Right hindlimb (tissue), 1 donor: ENCODE measurements around the gene LRCH1.
"Not testable (repeated sequence)": the region's sequence is repeated elsewhere in the genome, so short reads cannot be mapped to it uniquely, and the experiment has no call there.

Source experiments
- DNase-seq: peaks from one replicate; pipeline ENCODE4 v3.0.0-alpha.2; 2018

The LRCH1 gene, protein sequence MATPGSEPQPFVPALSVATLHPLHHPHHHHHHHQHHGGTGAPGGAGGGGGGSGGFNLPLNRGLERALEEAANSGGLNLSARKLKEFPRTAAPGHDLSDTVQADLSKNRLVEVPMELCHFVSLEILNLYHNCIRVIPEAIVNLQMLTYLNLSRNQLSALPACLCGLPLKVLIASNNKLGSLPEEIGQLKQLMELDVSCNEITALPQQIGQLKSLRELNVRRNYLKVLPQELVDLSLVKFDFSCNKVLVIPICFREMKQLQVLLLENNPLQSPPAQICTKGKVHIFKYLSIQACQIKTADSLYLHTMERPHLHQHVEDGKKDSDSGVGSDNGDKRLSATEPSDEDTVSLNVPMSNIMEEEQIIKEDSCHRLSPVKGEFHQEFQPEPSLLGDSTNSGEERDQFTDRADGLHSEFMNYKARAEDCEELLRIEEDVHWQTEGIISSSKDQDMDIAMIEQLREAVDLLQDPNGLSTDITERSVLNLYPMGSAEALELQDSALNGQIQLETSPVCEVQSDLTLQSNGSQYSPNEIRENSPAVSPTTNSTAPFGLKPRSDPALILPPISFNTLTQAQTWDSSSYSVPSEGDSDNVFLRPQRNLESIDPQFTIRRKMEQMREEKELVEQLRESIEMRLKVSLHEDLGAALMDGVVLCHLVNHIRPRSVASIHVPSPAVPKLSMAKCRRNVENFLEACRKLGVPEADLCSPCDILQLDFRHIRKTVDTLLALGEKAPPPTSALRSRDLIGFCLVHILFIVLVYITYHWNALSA

DNA sequence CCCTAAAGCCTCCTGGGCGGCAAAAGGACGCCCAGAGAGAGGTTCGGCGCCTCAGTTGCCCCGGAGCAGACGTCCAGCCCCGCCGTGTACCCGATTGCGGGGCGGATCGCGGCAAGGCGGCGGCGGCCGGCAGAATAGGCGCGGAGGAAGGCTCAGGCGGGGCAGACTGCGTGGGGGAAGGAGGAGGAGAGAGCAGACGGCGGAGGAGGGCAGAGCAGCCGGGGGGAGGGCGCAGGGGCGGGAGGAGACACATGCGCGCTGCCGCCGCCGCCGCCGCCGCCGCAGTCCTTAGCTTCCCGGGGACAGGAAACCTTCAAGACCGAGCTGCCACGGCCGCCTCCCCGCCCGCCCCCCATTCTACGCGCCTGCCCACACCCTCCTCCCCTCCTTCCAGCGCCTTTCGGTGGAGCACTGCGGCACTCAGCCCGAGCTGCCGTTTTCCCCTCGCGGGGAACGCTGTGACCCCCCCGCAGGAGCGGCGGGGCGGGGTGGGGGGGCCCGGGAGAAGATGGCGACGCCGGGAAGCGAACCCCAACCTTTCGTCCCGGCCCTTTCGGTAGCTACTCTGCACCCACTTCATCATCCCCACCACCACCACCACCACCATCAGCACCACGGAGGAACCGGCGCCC lies at the start of gene LRCH1:
Gene LRCH1 (plus strand): TSS at position 282 of the 632 bp plus-strand sequence. CDS start 227 bp downstream, at position 509.
- DNase-seq = peak; percentile 95

DNA sequence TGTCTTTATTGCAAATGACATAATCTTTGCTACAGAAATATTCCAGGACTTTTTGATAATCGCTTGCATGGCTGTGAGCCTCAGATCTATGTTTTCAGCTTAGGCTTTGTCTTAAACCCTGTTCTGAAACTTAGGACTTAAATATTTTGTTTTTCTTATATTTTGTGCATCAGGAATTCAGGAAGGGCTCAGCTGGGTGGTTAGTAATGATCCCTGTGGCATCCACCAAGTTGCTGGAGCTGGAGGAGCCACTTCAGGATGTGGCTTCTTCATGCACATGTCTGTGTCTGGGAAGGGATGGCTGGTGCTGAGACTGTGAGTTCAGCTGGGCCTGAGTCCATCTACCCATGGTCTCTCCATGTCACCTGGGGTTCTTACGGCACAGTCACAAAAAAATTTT lies 48.9 kb upstream of the LRCH1 start:
- DNase-seq = no peak

DNA sequence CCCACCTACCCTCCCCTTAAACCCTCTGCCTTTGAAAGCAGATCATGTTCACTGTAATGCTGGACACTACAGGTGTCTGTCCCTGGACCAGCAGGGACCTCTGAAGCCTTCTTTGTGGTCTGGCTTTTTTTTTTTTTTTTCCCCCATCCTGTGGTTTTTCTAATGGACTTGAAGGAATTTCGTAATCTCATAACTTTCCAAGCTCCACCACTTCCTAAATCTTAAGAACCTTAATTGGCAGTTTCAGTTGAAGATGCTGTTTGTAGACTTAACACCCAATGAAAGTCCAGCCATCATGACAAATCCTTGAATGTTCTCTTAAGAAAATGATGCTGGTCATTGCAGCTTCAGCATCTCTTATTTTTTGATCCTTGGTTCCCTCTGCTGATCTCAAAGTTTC lies 45.0 kb upstream of the LRCH1 start:
- no peak for DNase-seq

DNA sequence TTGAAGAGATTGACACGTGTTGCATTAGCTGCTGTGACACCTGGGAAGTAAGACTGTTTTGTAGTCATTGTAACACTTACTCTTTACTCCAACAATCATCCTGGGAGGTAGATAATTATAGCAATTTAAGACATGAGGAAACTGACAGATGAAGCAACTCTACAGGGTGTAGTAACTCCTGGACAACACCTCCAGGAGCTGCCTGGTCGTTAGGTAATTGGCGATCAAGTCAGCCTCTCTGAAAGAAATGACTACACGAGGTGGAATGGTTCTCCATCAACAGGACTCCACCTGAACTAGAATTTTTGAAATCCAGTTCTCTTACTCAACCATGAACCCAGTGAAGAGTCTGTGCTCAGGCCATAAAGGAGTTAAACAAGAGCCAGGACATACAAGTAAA lies 43.0 kb upstream of the LRCH1 start:
- no peak for DNase-seq

DNA sequence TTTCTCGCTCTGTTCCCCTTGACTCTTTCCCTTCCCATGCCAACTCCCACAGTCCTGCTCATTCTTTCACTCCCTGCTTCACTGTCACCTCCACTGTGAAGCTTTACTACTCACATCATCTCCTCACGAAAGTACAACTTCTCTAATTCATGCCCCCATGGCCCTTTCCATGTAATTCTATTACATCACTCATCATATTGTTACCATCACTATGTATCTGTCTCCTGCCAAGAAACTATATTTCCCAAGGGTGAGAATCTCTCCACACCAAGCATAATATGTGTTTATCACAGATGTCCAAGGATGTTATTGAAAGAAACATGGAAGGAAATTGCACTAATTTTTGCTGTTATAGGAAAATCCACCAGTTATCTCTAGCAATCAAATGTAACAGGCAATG lies 37.2 kb upstream of the LRCH1 start:
- no peak for DNase-seq

DNA sequence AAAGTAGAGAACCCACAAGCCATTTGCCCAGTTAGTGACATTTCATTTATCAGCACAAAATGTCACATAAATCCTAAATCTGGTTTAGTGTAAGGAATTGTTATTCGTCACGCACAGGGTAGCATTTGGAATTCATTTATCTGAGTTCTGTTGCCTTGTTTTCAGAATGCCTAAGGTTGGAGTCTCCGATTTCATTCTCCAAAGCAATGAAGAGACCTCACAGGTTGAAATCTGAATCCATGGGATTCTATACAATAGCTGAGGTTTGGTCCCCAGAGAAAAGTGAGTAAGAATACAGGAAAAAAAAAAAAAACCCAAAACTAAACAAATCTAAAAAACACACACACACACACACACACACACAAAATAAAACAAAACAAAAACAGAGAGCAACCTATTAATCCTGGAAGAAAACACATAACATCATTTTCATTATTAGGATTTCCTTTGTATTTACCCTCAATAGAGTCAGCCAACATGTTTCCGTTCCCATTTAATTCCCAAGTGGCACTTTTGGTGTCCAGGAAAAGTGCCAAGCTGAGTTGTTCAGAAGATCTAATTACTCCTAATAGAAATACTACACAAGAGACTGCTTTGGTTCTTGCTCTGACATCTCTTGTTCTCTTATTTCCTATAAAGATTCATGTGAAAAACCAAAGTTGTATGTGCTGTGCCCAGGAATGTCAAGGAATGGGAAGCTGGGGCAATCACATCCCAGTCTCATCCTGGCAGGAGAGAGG lies 36.2 kb upstream of the LRCH1 start:
- peak; percentile 49 for DNase-seq

DNA sequence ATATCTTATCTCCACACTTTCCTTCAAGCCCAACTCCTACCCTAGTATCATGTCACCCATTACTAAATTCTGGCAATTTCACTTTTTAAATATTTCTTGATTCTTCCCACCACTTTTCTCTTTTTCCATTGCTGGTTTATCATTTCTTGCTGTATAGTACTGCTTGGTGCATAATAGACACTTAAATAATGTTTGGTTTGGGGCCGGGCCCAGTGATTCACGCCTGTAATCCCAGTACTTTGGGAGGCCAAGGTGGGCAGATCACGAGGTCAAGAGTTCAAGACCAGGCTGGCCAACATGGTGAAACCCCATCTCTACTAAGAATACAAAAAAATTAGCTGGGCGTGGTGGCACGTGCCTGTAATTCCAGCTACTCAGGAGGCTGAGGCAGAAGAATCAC lies 35.2 kb upstream of the LRCH1 start:
- DNase-seq = not testable (repeated sequence)

DNA sequence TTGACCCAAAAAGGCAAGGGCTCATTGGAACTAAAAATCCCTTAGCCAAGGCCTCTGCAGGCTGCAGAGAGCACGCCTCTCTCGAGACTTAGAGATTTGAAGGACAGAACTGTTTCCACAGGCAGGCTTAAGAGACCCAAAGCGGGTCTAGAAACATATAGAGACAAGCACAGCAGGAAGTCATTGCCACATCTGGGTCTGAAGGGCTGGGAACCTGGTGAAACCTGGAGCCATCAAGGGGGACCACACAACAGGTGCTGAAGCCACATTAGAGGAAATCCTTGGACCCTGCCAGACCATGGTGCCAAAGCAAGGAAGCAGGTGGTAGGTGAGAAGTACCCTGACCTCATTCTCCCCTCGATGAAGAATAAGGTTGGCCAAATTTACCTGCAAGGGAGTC lies 33.8 kb upstream of the LRCH1 start:
- no peak for DNase-seq

DNA sequence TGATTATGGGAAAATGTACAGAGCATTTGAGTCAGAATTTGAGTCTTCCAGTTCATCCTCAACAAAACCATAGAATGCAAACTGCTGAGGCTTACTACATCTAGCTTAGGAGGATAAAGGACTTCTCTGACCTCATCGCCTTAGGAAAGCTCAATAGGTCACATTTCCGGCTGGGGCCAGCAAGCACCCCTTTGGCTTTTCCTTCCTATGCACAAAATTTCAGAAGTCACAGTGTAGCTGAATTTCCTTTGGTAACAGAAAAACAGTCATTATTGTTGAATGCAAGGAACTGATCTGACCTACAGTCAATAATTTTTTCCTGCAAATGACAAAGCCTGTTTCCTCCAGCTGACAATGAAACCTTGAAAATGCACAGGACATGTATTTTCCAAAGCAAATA lies 32.8 kb upstream of the LRCH1 start:
- no peak for DNase-seq

DNA sequence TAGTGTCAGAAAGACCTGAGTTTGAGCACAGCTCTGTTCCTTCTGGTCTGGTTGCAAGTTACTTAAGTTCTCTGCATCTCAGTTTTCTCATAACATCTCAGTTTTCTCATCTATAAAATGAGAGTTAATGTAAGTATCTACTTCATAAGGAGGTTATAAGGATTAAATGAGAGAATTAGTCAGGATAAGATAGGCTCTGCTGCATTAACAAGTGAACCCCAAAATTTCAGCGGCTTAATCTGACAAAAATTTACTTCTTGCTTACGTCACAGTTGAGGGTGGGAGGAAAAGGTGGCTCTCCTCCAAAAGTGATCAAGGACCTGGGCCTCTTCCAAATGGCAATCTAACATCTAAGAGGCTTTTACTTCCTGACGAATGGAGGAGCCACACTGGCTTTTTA lies 31.5 kb upstream of the LRCH1 start:
- DNase-seq = no peak

DNA sequence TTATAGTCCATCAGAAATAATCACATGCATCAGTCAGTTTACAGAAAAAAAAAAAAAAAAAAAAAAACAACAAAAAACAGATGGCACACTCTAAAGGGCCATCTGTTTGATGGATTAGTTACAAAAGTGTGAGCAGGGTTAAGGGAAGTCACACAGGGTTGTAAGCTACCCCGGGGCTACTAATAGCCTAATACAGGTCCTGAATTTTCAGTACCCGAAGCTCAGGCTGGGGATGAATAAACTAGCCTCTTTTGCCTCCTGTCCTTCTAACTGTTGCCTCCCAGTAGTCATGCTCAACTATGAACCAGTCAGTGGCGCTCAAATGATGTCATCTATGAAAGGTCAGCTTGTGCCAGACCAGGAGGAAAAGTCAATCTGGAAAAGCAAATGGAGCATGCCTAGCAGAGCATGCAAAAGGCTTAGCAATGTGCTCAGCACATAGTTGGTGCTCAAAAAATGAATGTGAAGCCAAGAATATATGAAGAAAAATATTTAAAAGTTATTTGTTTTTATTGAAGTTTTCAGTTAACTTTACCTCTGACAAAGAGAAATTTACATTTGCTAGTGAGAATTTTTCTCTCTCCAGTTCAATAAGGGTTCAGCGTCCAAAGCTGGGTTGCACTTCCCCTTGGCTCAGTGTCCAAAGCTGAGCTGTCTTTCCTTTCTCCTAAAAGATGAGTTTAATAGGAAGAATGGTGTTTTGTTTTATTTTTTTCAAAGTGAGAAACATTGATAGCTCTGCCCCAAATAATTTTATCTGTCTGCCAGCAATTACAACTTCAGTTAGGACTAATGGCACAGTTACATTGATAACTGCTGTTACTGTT lies 30.8 kb upstream of the LRCH1 start:
- DNase-seq = peak; percentile 30

DNA sequence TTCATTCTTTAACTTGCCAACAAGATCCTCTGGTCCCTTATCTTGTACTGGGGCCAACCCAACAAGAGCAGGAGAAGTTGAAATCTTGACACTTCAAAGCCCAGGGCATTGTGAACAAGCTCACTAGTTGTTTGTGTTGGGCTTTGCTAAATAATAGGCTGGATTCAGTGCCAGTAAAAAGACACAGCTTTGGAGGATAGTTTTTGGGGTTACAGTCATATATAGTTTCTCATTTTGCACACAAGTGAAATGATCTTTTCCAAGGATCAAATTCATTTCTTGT lies 30.3 kb upstream of the LRCH1 start:
- DNase-seq = no peak

DNA sequence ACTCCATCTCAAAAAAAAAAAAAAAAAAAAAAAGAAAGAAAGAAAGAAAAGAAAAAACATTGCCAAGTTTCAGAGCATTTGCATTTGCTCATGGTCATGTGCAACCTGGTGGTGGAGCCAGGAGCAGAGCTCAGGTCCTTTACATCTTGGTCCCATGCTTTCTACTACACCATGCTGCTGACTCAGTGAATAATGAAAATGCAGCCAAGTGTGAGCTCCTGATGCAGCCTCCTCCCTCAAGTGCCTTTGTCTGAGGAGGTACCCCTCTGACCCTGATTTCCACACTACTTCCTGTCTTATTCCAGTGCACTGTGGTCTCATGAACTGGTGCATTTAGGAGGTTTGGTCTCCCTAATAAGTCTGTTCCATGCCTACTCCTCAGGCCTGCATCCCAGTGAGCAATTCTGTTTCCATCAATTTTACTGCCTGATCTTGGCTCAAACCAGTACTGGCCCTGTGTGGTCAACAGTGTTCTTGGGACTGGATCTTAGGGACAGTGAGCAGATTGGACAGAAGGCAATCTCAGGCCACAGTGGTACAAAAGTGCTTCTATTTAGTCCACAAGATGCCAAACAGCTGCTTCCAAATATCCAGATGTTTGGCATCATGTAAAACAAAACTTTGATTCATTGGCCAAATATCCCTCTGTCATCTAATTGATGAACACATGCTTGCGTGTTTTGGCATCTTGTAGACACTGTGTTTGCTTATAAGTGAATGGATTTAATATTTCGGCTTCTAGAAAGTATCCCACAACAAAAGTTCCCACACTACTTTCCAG lies 28.8 kb upstream of the LRCH1 start:
- peak; percentile 25 for DNase-seq

DNA sequence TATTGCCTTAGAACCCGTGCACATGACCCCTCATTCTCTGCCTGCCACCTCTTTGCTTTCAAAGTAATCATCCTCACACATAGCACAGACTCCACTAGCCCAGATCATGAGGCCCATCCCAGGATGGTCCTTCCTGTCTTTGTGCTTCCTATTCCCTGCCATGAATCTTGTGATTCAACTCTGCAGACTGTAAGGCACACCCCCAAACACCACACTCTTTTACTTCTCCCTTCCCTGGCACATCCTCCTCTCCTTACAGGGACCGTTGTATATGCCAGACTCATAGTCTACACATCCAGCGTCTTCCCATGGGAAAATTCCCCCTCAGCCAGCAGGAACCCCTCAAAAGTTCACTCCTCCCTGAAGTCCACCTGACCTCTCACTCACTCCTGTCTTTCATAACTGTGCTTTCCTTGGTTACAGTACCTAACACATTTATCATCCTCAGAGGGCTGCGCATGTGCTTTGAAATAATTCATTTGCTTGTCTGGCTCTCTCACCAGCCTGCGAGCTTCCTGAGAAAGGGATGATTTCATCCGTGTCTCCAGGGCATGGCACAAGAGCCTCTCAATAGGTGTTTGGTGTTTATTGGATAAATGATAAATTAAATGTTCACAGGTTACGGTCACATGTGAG lies 26.8 kb upstream of the LRCH1 start:
- no peak for DNase-seq

DNA sequence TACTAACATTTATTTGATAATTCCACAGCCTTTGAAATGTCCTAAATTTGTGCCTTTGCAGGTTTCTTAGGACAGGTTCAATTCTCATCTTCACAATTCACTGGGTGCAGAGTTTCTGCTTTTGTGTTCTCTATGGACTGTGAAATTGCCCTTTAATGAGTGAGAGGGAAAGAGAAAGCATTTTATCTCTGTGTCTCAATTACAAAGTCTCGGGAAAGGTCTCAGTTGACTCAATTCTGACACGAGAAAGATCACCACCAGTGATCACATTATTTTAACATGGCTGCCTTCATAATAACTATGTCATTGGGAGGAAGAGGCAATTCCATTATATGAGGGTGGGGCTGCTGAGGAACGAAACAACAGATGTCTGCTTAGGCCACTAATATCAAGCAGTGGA lies 26.2 kb upstream of the LRCH1 start:
- no peak for DNase-seq

DNA sequence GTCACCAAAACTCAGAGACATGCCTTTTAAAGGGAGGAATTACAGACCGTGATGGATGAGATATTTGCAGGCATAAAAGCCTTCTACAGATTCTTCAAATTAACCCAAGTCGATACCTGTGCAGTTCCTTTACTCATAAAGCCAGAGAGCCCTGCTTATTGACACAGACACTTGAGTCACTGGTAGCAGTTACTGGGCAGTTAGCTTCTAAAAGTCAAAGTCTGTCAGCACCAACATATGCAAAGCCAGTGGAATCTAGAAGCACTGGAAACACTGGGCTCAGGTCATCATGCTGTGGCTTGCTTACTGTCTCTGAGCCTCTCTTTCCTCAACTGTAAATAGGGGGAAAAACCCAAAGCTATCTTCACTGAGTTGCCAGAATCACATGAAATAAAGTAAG lies 25.7 kb upstream of the LRCH1 start:
- DNase-seq = no peak

DNA sequence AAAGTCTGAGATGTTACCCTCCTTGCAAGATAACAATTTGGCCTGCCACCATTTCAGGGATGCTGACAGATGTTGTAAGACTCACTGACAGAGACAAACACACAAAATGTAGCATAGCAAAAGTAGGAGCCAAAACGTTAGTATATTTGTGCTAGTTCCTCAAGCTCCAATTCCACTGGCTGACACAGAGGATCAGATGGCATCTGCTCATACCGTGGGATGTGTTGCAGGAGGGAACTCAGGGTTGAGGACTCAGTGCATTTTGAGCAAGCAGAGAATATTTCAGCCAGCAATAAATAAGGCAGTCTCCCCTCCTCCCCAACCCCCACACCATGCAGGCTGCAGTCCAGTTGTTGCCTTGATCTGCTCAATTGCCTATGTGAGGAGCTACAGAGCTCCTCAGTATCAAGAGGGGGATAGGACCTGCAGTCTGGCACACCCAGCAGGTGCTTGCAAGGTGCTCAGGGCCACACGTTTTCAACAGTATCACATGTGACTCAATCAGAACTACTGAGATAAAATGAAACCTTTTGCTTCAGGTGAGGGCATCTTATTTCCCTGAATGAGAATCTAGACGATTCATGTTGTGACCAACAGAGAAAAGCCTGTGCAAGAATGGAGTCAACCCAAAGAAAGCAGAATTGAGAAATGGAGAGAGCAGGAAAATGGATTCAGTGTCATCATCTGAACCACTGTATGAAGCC lies 23.6 kb upstream of the LRCH1 start:
- DNase-seq = no peak

DNA sequence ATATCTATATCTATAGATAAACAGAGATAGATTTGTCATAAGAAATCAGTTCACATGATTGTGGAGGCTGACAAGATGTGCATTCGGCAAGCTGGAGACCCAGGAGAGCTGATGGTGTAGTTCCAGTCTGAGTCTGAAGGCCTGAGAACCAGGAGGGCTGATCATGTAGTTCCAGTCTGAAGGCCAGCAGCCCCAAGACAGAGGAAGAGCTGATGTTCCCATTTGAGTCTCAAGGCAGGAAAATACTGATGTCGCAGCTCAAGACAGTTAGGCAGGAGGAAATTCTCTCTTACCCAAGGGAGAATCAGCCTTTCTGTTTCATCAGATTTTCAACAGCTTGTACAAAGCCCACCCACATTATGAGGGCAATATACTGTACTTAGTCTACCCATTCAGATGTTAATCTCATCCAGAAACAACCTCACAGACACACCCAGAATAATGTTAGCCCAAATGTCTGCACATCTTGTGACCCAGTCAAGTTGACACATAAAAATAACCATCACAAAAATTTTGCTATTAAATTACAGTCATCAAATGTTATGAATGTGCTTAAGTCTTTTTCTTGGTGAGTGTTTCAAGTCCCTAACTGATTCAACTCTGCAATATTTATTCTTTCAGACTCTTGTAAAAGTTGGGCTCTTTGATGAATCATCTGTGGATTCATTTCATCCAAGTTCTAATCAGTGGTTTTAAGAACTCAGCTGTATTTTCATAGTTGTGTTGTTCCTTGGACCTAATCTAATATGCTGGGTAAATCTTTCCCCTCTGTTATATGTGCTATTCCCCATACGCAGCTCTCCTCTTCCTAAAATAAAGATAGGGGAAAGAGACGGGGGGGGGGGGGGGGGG lies 22.7 kb upstream of the LRCH1 start:
- DNase-seq = no peak

DNA sequence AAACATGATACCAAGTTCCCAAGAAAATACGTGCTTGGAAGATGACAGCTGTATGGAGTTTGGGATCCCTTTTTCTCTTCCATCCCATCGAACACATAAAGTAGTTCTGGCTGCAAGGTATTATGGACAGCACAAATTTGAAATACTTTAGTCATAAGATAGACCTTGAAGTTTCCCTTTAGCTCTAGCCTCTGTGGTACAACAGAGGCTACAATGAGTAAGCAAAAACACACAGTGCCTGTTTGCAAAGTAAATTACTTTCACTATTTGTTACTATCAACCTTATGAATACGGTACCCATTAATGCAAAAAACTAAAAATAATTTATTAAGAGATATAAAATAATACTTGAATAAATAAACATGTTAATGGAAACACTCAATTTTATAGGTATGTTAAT lies 21.0 kb upstream of the LRCH1 start:
- DNase-seq = no peak

DNA sequence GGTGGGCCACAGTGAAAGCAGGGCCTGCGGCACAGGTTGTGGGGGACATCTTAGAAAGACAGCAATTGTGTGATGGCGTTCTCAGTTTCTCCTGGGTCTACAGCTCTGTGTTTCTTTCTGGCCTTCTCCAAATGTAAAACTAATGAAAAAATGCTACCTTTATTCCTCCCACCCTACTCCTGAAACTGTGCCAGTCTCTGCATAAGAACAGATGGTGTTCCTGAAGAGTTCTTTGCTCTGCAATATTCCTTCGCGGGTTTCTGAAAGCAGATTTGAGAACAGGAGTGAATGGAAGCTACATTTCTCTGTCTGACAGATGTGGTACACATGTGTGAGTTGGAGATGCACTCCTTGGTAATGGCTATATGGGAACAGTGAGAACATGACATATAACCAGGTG lies 18.0 kb upstream of the LRCH1 start:
- no peak for DNase-seq
